HCT116 (cell line): ENCODE data around the gene ZNF74. TPM values are rescaled to one million over a fixed set of nuclear protein-coding genes. Genes with fewer than 3 reads are reported as not detected.
"Not testable (repeated sequence)": the region's sequence is repeated elsewhere in the genome, so short reads cannot be mapped to it uniquely, and the experiment has no call there.

Experiments used
- ATAC-seq: fragments of 200-7000 bp; cut with Tn5 transposase; 2 replicates; pipeline ENCODE4 v1.9.1; 2020; ENCODE audit warnings: mild to moderate bottlenecking, moderate library complexity
- BruUV-seq: library from RNA; stranded (reverse); fragments of 400-500 nt; replicated peaks from 2 replicates; lab custom pipeline; 2021; lab: Mats Ljungman, UMichigan
- CTCF ChIA-PET: fragments of 300-600 bp; sonication (Branson Sonifier 250); formaldehyde crosslinking; loops from one replicate; lab custom pipeline; 2021; ENCODE audit warnings: antibody characterized with exemption; lab: Charles Lee
- POLR2A ChIA-PET: fragments of 300-600, 350-600 bp; sonication (Branson Sonifier 250); formaldehyde crosslinking; loops from one replicate; lab custom pipeline; 2021; ENCODE audit warnings: antibody characterized with exemption; lab: Charles Lee
- RAD21 ChIA-PET, 2 experiments: fragments of 300-600 bp; sonication (Branson Sonifier 250); formaldehyde crosslinking; loops; one replicate each; lab custom pipeline; 2023; ENCODE audit warnings: low total read pairs in 2 of 2; ENCODE audit not compliant: uncharacterized antibody in 2 of 2, unreplicated experiment in 2 of 2, low non-redundant PET in 1 of 2; lab: Charles Lee
- DNase-seq: peaks from one replicate; pipeline ENCODE4 v3.0.0-alpha.2; 2010; ENCODE audit warnings: low read depth, low spot score
- H2AFZ ChIP-seq: fragments of 200-600 bp; shearing (Covaris generic), sonication (generic); 2 replicates; pipeline ENCODE4 v1.6.1; 2017; ENCODE audit warnings: low read depth, mixed run types, mixed read lengths, antibody characterized with exemption, low read length; ENCODE audit not compliant: poor library complexity, severe bottlenecking
- H3K27ac ChIP-seq: 2 replicates; pipeline ENCODE4 v1.5.1; 2012; ENCODE audit warnings: low read depth, low read length
- H3K27me3 ChIP-seq: fragments of 200-600 bp; sonication (generic); 2 replicates; pipeline ENCODE4 v1.6.1; 2016; ENCODE audit warnings: mixed run types, low read length, mixed read lengths; ENCODE audit not compliant: insufficient read depth
- H3K36me3 ChIP-seq, 2 experiments: fragments of 200-500 bp in 1 of 2; fragments of 200-600 bp in 1 of 2; sonication (Bioruptor generic) in 1 of 2; sonication (generic) in 1 of 2; 2 replicates each; pipeline versions ENCODE4 v1.5.1 to v1.6.1; 2014 to 2016; ENCODE audit warnings: low read length in 2 of 2, inconsistent platforms in 1 of 2, mixed read lengths in 1 of 2, mixed run types in 1 of 2; ENCODE audit not compliant: insufficient read depth in 2 of 2, control insufficient read depth in 1 of 2
- H3K4me1 ChIP-seq, 2 experiments: fragments of 200-600 bp in 1 of 2; sonication (generic) in 1 of 2; 2 replicates each; pipeline versions ENCODE4 v1.5.1 to v1.6.1; 2012 to 2017; ENCODE audit warnings: low read length in 2 of 2, inconsistent platforms in 1 of 2, mild to moderate bottlenecking in 1 of 2, mixed read lengths in 1 of 2, mixed run types in 1 of 2, moderate library complexity in 1 of 2; ENCODE audit not compliant: insufficient read depth in 2 of 2, control insufficient read depth in 1 of 2
- H3K4me2 ChIP-seq: fragments of 200-600 bp; sonication (generic); 2 replicates; pipeline ENCODE4 v1.6.1; 2017; ENCODE audit warnings: mixed run types, low read length, mixed read lengths
- H3K4me3 ChIP-seq, 2 experiments: fragments of 200-600 bp in 1 of 2; sonication (generic) in 1 of 2; replicated peaks in 1 of 2; 2 replicates each; pipeline ENCODE4 v1.5.1; 2011 to 2016; ENCODE audit warnings: low read length in 2 of 2, control low read depth in 1 of 2, low read depth in 1 of 2, mild to moderate bottlenecking in 1 of 2, mixed read lengths in 1 of 2, mixed run types in 1 of 2
- H3K79me2 ChIP-seq: fragments of 200-600 bp; sonication (generic); 2 replicates; pipeline ENCODE4 v1.6.1; 2017; ENCODE audit warnings: mild to moderate bottlenecking, mixed run types, low read length, moderate library complexity, mixed read lengths; ENCODE audit not compliant: insufficient read depth
- H3K9ac ChIP-seq: fragments of 200-600 bp; sonication (generic); 2 replicates; pipeline ENCODE4 v1.6.1; 2016; ENCODE audit warnings: low read length, mixed read lengths
- H3K9me2 ChIP-seq: fragments of 200-600 bp; sonication (generic), shearing (Covaris generic); 2 replicates; pipeline ENCODE4 v1.6.1; 2017; ENCODE audit warnings: mixed run types, mild to moderate bottlenecking, moderate library complexity; ENCODE audit not compliant: insufficient read depth
- H3K9me3 ChIP-seq, 2 experiments: fragments of 200-500 bp in 1 of 2; fragments of 200-600 bp in 1 of 2; sonication (Bioruptor generic) in 1 of 2; sonication (generic) in 1 of 2; 2 replicates each; pipeline ENCODE4 v1.6.1; 2014 to 2017; ENCODE audit warnings: low read length in 2 of 2, mixed read lengths in 2 of 2, inconsistent platforms in 1 of 2, low read depth in 1 of 2, mild to moderate bottlenecking in 1 of 2, mixed run types in 1 of 2, moderate library complexity in 1 of 2; ENCODE audit not compliant: control insufficient read depth in 1 of 2, insufficient read depth in 1 of 2
- H4K20me1 ChIP-seq: fragments of 200-600 bp; sonication (generic), shearing (Covaris generic); 2 replicates; pipeline ENCODE4 v1.6.1; 2017; ENCODE audit warnings: mixed run types, mild to moderate bottlenecking, moderate library complexity; ENCODE audit not compliant: insufficient read depth
- intact Hi-C: fragments of 100-400 bp; cut with micrococcal nuclease; formaldehyde crosslinking; loops from 2 replicates; pipeline ENCODE4 v1.10.0; 2022
- total RNA-seq: library from RNA; stranded (reverse); gene quantifications from one replicate; pipeline ENCODE4 v1.2.1, GENCODE V29; 2021; ENCODE audit not compliant: unreplicated experiment

The ZNF74 gene
- total RNA-seq, 1 experiment from 2014 or later = 15.4 TPM

- intact Hi-C loops, ATAC-seq: not testable (repeated sequence)
Observed at GRCh38 chr22:20374130-20374529, 19.8 kb upstream of the ZNF74 start.

GRCh38 chr22:20376281-20376680 is 17.7 kb upstream of the ZNF74 start:
- intact Hi-C loops = not testable (repeated sequence)

More at GRCh38 chr22:20374130-20374529, 19.8 kb upstream of the ZNF74 start:
- H3K9me3 ChIP-seq, CTCF ChIA-PET, H3K79me2 ChIP-seq, H3K4me2 ChIP-seq, H3K9ac ChIP-seq, RAD21 ChIA-PET, H2AFZ ChIP-seq, H3K27me3 ChIP-seq, H4K20me1 ChIP-seq, H3K4me3 ChIP-seq, H3K36me3 ChIP-seq, H3K4me1 ChIP-seq, POLR2A ChIA-PET, DNase-seq, H3K9me2 ChIP-seq, H3K27ac ChIP-seq, BruUV-seq: not testable (repeated sequence)

GRCh38 chr22:20376983-20377382 is 17.0 kb upstream of the ZNF74 start:
- CTCF ChIA-PET, POLR2A ChIA-PET, BruUV-seq: not testable (repeated sequence)

More at GRCh38 chr22:20376281-20376680, 17.7 kb upstream of the ZNF74 start:
- BruUV-seq, H3K4me2 ChIP-seq, DNase-seq, H4K20me1 ChIP-seq, H3K27me3 ChIP-seq, H3K9me2 ChIP-seq, POLR2A ChIA-PET, H3K36me3 ChIP-seq, H3K4me3 ChIP-seq, RAD21 ChIA-PET, H3K4me1 ChIP-seq, CTCF ChIA-PET, H2AFZ ChIP-seq, ATAC-seq, H3K27ac ChIP-seq, H3K79me2 ChIP-seq, H3K9ac ChIP-seq, H3K9me3 ChIP-seq: not testable (repeated sequence)

More at GRCh38 chr22:20376983-20377382, 17.0 kb upstream of the ZNF74 start:
- H3K4me3 ChIP-seq, H3K4me1 ChIP-seq, H3K36me3 ChIP-seq, H3K79me2 ChIP-seq, RAD21 ChIA-PET, H3K27me3 ChIP-seq, H3K4me2 ChIP-seq, H2AFZ ChIP-seq, H3K9me3 ChIP-seq, H3K27ac ChIP-seq, ATAC-seq, intact Hi-C loops, H3K9ac ChIP-seq, H3K9me2 ChIP-seq, H4K20me1 ChIP-seq, DNase-seq: not testable (repeated sequence)
